Liver (tissue), 9 donors: ENCODE data around the gene GMCL1. TPM values are rescaled to one million over a fixed set of nuclear protein-coding genes. Genes with fewer than 3 reads are reported as not detected.

Experiments
- DNase-seq: peaks from one replicate; pipeline ENCODE4 v3.0.0-alpha.2; 2017; ENCODE audit warnings: low spot score
- H3K27ac ChIP-seq, 2 donors: one replicate each; pipeline ENCODE4 v1.7.0; 2013; ENCODE audit warnings: inconsistent platforms in 2 of 2, low read length in 2 of 2, control low read depth in 1 of 2, low read depth in 1 of 2, mild to moderate bottlenecking in 1 of 2
- H3K27me3 ChIP-seq, 4 donors: one replicate each; pipeline versions ENCODE4 v1.6.1 to v1.7.0; 2013; ENCODE audit warnings: low read length in 3 of 4, inconsistent platforms in 1 of 4, mild to moderate bottlenecking in 1 of 4, moderate library complexity in 1 of 4; ENCODE audit not compliant: control insufficient read depth in 4 of 4, insufficient read depth in 4 of 4
- H3K36me3 ChIP-seq, 4 donors: one replicate each; pipeline versions ENCODE4 v1.6.1 to v1.7.0; 2013; ENCODE audit warnings: low read length in 3 of 4, mild to moderate bottlenecking in 3 of 4, low read depth in 1 of 4, moderate library complexity in 1 of 4; ENCODE audit not compliant: control insufficient read depth in 4 of 4, insufficient read depth in 3 of 4
- H3K4me1 ChIP-seq, 4 donors: one replicate each; pipeline versions ENCODE4 v1.6.1 to v1.7.0; 2013; ENCODE audit warnings: low read length in 3 of 4, mild to moderate bottlenecking in 3 of 4, moderate library complexity in 1 of 4; ENCODE audit not compliant: control insufficient read depth in 4 of 4, insufficient read depth in 4 of 4
- H3K4me3 ChIP-seq, 3 donors: one replicate each; pipeline versions ENCODE4 v1.6.1 to v1.7.0; 2013; ENCODE audit warnings: low read length in 3 of 3, control low read depth in 1 of 3, low read depth in 1 of 3, mild to moderate bottlenecking in 1 of 3
- H3K9ac ChIP-seq, 2 donors: one replicate each; pipeline ENCODE4 v1.7.0; 2013; ENCODE audit warnings: low read length in 2 of 2, mild to moderate bottlenecking in 2 of 2, moderate library complexity in 2 of 2, control low read depth in 1 of 2, low read depth in 1 of 2
- H3K9me3 ChIP-seq, 4 donors: one replicate each; pipeline versions ENCODE4 v1.6.1 to v1.7.0; 2013; ENCODE audit warnings: low read length in 3 of 4; ENCODE audit not compliant: control insufficient read depth in 4 of 4
- FOXA2 ChIP-seq: IDR thresholded peaks from 2 replicates; pipeline ENCODE4 v1.6.1; 2016; ENCODE audit warnings: antibody characterized with exemption
- GABPA ChIP-seq, 2 donors: IDR thresholded peaks in 1 of 2; conservative IDR thresholded peaks in 1 of 2; 2 replicates each; pipeline ENCODE4 v1.6.1; 2016; ENCODE audit warnings: antibody characterized with exemption in 2 of 2, mild to moderate bottlenecking in 1 of 2, moderate library complexity in 1 of 2
- HNF4A ChIP-seq, 2 donors: conservative IDR thresholded peaks; 2 replicates each; pipeline ENCODE4 v1.6.1; 2016; ENCODE audit warnings: antibody characterized with exemption in 2 of 2, mild to moderate bottlenecking in 2 of 2
- HNF4G ChIP-seq: IDR thresholded peaks from 2 replicates; pipeline ENCODE4 v1.6.1; 2016; ENCODE audit warnings: antibody characterized with exemption
- MAX ChIP-seq: IDR thresholded peaks from 2 replicates; pipeline ENCODE4 v1.6.1; 2016; ENCODE audit warnings: antibody characterized with exemption
- NR2F2 ChIP-seq: IDR thresholded peaks from 2 replicates; pipeline ENCODE4 v1.6.1; 2016; ENCODE audit warnings: antibody characterized with exemption
- RAD21 ChIP-seq, 2 donors: IDR thresholded peaks; 2 replicates each; pipeline ENCODE4 v1.6.1; 2016; ENCODE audit warnings: antibody characterized with exemption in 2 of 2, mild to moderate bottlenecking in 2 of 2
- RXRA ChIP-seq, 2 donors: IDR thresholded peaks; 2 replicates each; pipeline ENCODE4 v1.6.1; 2017 to 2018; ENCODE audit warnings: antibody characterized with exemption in 2 of 2, mild to moderate bottlenecking in 1 of 2
- SP1 ChIP-seq: IDR thresholded peaks from 2 replicates; pipeline ENCODE4 v1.6.1; 2018; ENCODE audit warnings: antibody characterized with exemption, mild to moderate bottlenecking
- TAF1 ChIP-seq: conservative IDR thresholded peaks from 2 replicates; pipeline ENCODE4 v1.6.1; 2016; ENCODE audit warnings: antibody characterized with exemption, mild to moderate bottlenecking
- YY1 ChIP-seq: IDR thresholded peaks from 2 replicates; pipeline ENCODE4 v1.6.1; 2016; ENCODE audit warnings: antibody characterized with exemption, mild to moderate bottlenecking
- WGBS: extraction: QIAGEN DNeasy Blood & Tissue Kit; methylation state at CpG from one replicate; pipeline ENCODE4 v1.1.7; 2013; 5-methylcytosine and 5-hydroxymethylcytosine counted together
- polyA plus RNA-seq, 2 donors: library from polyadenylated mRNA; stranded (reverse) in 1 of 2; unstranded in 1 of 2; fragments of 200-250 nt in 1 of 2; fragments of >200 nt in 1 of 2; fragmentation: Nextera tagmentation in 1 of 2; extraction: Ambion mirVana in 1 of 2; gene quantifications; one replicate each; pipeline versions ENCODE4 v1.2.1 to v1.2.3, GENCODE V29; 2013 to 2015
- total RNA-seq, 2 donors: library from RNA; depleted of rRNA; stranded (reverse); fragments of >200 nt; gene quantifications; one replicate each; pipeline ENCODE4 v1.2.3, GENCODE V29; 2014
- TF ChIP-seq, protein P1 (sequence below): IDR thresholded peaks from 2 replicates; pipeline ENCODE4 v1.6.1; 2016; ENCODE audit warnings: antibody characterized with exemption, mild to moderate bottlenecking
- donor health status: healthy.
- donor health status: healthy.
- donor health status: healthy.
- donor health status: healthy.
- donor health status: healthy.

Gene GMCL1
- total and polyA plus RNA-seq, 4 donors, result 5.0 to 11.2 (median 7.0) TPM

- Histone ChIP-seq H3K4me3 (no peak overlapping the region), H3K27ac (no peak overlapping the region), H3K36me3 (peaks cover 0 to 4% (median 0%) of the 10 kb centered on the region in 4 donors), H3K27me3 (no peaks in the 10 kb centered on the region), H3K4me1 (peaks cover 0 to 27% (median 11%) of the 10 kb centered on the region in 4 donors), H3K9ac (no peak overlapping the region), H3K9me3 (no peaks in the 10 kb centered on the region)
- TF ChIP-seq NR2F2 (no peak), YY1 (no peak), SP1 (no peak), TAF1 (no peak), RAD21 (IDR thresholded peaks at IDR 0.05) (no peak), MAX (no peak), HNF4A (conservative IDR thresholded peaks at IDR 0.05) (no peak), HNF4G (no peak)
- 95% methylated on average over 1 of the region's 1 CpG for WGBS
- DNase-seq, result no peak
These were observed 33.3 kb upstream of the GMCL1 start for GRCh38 chr2:69796174-69796573.

GRCh38 chr2:69797235-69797634 lies 32.2 kb upstream of the GMCL1 start:
- no peak overlapping the region for H3K9ac ChIP-seq
- H3K36me3 ChIP-seq, result peaks cover 0 to 4% (median 0%) of the 10 kb centered on the region in 4 donors
- WGBS, result 54% methylated on average over 4 of the region's 4 CpGs
- no peaks in the 10 kb centered on the region for H3K9me3 ChIP-seq
- H3K27ac ChIP-seq, result no peak overlapping the region
- H3K4me3 ChIP-seq, result no peak overlapping the region
- TF ChIP-seq NR2F2, result peak; percentile 66
- TF ChIP-seq RXRA (IDR thresholded peaks at IDR 0.05), result peak in 1 of 2 donors; percentile 41
- TF ChIP-seq FOXA2, result no peak
- TF ChIP-seq, protein P1, sequence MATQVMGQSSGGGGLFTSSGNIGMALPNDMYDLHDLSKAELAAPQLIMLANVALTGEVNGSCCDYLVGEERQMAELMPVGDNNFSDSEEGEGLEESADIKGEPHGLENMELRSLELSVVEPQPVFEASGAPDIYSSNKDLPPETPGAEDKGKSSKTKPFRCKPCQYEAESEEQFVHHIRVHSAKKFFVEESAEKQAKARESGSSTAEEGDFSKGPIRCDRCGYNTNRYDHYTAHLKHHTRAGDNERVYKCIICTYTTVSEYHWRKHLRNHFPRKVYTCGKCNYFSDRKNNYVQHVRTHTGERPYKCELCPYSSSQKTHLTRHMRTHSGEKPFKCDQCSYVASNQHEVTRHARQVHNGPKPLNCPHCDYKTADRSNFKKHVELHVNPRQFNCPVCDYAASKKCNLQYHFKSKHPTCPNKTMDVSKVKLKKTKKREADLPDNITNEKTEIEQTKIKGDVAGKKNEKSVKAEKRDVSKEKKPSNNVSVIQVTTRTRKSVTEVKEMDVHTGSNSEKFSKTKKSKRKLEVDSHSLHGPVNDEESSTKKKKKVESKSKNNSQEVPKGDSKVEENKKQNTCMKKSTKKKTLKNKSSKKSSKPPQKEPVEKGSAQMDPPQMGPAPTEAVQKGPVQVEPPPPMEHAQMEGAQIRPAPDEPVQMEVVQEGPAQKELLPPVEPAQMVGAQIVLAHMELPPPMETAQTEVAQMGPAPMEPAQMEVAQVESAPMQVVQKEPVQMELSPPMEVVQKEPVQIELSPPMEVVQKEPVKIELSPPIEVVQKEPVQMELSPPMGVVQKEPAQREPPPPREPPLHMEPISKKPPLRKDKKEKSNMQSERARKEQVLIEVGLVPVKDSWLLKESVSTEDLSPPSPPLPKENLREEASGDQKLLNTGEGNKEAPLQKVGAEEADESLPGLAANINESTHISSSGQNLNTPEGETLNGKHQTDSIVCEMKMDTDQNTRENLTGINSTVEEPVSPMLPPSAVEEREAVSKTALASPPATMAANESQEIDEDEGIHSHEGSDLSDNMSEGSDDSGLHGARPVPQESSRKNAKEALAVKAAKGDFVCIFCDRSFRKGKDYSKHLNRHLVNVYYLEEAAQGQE, result no peak
- TF ChIP-seq MAX, result no peak
- TF ChIP-seq GABPA (IDR thresholded peaks at IDR 0.05 in 1 of 2, conservative IDR thresholded peaks at IDR 0.05 in 1 of 2), result no peak
- no peak for TF ChIP-seq SP1
- no peak for TF ChIP-seq YY1
- H3K4me1 ChIP-seq, result peaks cover 0 to 27% (median 11%) of the 10 kb centered on the region in 4 donors
- no peaks in the 10 kb centered on the region for H3K27me3 ChIP-seq
- no peak for DNase-seq

DNA sequence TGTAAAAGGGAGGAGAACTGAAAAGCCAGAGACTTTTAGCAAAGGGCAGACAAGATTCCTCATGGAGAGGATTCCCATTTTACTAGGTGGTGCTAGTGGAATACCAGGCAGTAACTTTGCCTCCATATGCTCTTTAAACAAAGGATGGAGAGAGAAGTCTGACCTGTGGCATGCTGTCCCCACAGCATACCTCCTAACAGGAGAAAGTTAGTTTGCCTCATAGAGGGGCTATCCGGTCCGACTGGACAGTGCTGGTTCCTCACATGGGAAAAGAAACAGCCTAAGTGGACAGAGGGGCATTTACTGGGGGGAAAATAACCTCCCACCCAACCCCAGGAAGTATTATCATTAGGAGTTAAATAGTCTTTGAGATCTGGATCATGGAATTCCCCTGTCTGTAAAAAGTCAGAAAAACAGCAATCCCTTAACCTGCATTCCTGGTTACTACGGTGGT lies 31.6 kb upstream of the GMCL1 start:
- H3K4me3 ChIP-seq, result no peak overlapping the region

More for the DNA sequence above, 31.6 kb upstream of the GMCL1 start:
- TF ChIP-seq RAD21 (IDR thresholded peaks at IDR 0.05), result no peak
- no peak for TF ChIP-seq HNF4A (conservative IDR thresholded peaks at IDR 0.05)
- H3K27me3 ChIP-seq, result no peaks in the 10 kb centered on the region
- peaks cover 0 to 4% (median 0%) of the 10 kb centered on the region in 4 donors for H3K36me3 ChIP-seq
- peaks cover 0 to 27% (median 11%) of the 10 kb centered on the region in 4 donors for H3K4me1 ChIP-seq
- no peak overlapping the region for H3K9ac ChIP-seq
- 64% methylated on average over 3 of the region's 3 CpGs for WGBS
- DNase-seq, result no peak
- H3K27ac ChIP-seq, result no peak overlapping the region
- H3K9me3 ChIP-seq, result no peaks in the 10 kb centered on the region
